Measurements from ENCODE around the gene C19orf33. TPM values are rescaled to one million over a fixed set of nuclear protein-coding genes. Genes with fewer than 3 reads are reported as not detected.

C19orf33 gene
- total and polyA plus RNA-seq, 2 experiments from 2014 or later = 58.9 to 72.2 TPM

DNA sequence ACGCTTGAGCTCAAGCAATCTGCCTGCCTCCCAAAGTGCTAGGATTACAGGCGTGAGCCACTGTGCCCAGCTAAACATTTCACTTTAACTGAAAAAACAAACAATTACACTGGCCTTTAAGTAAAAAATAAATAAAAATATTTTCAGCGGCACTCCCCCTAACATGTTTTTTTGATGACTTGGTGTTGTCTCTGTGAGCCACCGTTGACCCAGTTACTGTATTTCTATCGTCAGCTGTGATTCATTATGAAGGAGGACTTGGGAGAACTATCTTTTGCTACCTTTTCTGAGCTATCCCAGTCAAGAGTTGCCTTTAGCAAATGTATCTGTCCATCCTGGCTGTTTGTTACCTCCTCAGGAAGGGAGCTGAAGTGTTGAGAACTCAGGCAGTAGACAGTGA, 18.5 kb upstream of the C19orf33 start:
- Histone ChIP-seq H3K4me3 (no peak overlapping the region), H3K9me2 (ENCODE audit: insufficient read depth) (no peaks in the 10 kb centered on the region), H4K20me1 (replicated peaks; ENCODE audit: insufficient read depth) (peaks cover 26% of the 10 kb centered on the region; the same call in 1 of the 2 replicates), H3K4me2 (no peak overlapping the region), H3K27ac (ENCODE audit: low read depth) (0 out of 2 replicates have a peak overlapping the region, but pooled peaks have one; percentile 39), H3K4me1 (ENCODE audit: insufficient read depth) (no peaks in the 10 kb centered on the region), H3K27me3 (ENCODE audit: insufficient read depth) (no peaks in the 10 kb centered on the region), H3F3A (replicated peaks; ENCODE audit: low read depth) (peaks cover 24% of the 10 kb centered on the region), H3K79me2 (replicated peaks; ENCODE audit: insufficient read depth) (peaks cover 44% of the 10 kb centered on the region), H3K36me3 (ENCODE audit: insufficient read depth) (peaks cover 17% of the 10 kb centered on the region), H2AFZ (no peak overlapping the region)
- TF ChIP-seq, protein P1, sequence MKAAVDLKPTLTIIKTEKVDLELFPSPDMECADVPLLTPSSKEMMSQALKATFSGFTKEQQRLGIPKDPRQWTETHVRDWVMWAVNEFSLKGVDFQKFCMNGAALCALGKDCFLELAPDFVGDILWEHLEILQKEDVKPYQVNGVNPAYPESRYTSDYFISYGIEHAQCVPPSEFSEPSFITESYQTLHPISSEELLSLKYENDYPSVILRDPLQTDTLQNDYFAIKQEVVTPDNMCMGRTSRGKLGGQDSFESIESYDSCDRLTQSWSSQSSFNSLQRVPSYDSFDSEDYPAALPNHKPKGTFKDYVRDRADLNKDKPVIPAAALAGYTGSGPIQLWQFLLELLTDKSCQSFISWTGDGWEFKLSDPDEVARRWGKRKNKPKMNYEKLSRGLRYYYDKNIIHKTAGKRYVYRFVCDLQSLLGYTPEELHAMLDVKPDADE (IDR thresholded peaks at IDR 0.05) = no peak
- TF ChIP-seq, protein P2, sequence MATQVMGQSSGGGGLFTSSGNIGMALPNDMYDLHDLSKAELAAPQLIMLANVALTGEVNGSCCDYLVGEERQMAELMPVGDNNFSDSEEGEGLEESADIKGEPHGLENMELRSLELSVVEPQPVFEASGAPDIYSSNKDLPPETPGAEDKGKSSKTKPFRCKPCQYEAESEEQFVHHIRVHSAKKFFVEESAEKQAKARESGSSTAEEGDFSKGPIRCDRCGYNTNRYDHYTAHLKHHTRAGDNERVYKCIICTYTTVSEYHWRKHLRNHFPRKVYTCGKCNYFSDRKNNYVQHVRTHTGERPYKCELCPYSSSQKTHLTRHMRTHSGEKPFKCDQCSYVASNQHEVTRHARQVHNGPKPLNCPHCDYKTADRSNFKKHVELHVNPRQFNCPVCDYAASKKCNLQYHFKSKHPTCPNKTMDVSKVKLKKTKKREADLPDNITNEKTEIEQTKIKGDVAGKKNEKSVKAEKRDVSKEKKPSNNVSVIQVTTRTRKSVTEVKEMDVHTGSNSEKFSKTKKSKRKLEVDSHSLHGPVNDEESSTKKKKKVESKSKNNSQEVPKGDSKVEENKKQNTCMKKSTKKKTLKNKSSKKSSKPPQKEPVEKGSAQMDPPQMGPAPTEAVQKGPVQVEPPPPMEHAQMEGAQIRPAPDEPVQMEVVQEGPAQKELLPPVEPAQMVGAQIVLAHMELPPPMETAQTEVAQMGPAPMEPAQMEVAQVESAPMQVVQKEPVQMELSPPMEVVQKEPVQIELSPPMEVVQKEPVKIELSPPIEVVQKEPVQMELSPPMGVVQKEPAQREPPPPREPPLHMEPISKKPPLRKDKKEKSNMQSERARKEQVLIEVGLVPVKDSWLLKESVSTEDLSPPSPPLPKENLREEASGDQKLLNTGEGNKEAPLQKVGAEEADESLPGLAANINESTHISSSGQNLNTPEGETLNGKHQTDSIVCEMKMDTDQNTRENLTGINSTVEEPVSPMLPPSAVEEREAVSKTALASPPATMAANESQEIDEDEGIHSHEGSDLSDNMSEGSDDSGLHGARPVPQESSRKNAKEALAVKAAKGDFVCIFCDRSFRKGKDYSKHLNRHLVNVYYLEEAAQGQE (IDR thresholded peaks at IDR 0.05; ENCODE audit: unreplicated experiment) = no peak
- no peak for TF ChIP-seq ZNF331 (CRISPR knock-in tag; IDR thresholded peaks at IDR 0.05; ENCODE audit: low read depth)
- TF ChIP-seq POLR2AphosphoS5 (IDR thresholded peaks at IDR 0.05; ENCODE audit: low read depth) = no peak
- TF ChIP-seq, protein P3, sequence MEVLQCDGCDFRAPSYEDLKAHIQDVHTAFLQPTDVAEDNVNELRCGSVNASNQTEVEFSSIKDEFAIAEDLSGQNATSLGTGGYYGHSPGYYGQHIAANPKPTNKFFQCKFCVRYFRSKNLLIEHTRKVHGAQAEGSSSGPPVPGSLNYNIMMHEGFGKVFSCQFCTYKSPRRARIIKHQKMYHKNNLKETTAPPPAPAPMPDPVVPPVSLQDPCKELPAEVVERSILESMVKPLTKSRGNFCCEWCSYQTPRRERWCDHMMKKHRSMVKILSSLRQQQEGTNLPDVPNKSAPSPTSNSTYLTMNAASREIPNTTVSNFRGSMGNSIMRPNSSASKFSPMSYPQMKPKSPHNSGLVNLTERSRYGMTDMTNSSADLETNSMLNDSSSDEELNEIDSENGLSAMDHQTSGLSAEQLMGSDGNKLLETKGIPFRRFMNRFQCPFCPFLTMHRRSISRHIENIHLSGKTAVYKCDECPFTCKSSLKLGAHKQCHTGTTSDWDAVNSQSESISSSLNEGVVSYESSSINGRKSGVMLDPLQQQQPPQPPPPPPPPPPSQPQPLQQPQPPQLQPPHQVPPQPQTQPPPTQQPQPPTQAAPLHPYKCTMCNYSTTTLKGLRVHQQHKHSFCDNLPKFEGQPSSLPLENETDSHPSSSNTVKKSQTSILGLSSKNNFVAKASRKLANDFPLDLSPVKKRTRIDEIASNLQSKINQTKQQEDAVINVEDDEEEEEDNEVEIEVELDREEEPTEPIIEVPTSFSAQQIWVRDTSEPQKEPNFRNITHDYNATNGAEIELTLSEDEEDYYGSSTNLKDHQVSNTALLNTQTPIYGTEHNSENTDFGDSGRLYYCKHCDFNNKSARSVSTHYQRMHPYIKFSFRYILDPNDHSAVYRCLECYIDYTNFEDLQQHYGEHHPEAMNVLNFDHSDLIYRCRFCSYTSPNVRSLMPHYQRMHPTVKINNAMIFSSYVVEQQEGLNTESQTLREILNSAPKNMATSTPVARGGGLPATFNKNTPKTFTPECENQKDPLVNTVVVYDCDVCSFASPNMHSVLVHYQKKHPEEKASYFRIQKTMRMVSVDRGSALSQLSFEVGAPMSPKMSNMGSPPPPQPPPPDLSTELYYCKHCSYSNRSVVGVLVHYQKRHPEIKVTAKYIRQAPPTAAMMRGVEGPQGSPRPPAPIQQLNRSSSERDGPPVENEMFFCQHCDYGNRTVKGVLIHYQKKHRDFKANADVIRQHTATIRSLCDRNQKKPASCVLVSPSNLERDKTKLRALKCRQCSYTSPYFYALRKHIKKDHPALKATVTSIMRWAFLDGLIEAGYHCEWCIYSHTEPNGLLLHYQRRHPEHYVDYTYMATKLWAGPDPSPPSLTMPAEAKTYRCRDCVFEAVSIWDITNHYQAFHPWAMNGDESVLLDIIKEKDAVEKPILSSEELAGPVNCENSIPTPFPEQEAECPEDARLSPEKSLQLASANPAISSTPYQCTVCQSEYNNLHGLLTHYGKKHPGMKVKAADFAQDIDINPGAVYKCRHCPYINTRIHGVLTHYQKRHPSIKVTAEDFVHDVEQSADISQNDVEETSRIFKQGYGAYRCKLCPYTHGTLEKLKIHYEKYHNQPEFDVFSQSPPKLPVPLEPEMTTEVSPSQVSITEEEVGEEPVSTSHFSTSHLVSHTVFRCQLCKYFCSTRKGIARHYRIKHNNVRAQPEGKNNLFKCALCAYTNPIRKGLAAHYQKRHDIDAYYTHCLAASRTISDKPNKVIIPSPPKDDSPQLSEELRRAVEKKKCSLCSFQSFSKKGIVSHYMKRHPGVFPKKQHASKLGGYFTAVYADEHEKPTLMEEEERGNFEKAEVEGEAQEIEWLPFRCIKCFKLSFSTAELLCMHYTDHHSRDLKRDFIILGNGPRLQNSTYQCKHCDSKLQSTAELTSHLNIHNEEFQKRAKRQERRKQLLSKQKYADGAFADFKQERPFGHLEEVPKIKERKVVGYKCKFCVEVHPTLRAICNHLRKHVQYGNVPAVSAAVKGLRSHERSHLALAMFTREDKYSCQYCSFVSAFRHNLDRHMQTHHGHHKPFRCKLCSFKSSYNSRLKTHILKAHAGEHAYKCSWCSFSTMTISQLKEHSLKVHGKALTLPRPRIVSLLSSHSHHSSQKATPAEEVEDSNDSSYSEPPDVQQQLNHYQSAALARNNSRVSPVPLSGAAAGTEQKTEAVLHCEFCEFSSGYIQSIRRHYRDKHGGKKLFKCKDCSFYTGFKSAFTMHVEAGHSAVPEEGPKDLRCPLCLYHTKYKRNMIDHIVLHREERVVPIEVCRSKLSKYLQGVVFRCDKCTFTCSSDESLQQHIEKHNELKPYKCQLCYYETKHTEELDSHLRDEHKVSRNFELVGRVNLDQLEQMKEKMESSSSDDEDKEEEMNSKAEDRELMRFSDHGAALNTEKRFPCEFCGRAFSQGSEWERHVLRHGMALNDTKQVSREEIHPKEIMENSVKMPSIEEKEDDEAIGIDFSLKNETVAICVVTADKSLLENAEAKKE (CRISPR knock-in tag; IDR thresholded peaks at IDR 0.05) = no peak
- TF ChIP-seq JUNB (IDR thresholded peaks at IDR 0.05; ENCODE audit: unreplicated experiment) = no peak
- TF ChIP-seq NANOG (IDR thresholded peaks at IDR 0.05; ENCODE audit: borderline replicate concordance) = no peak
- TF ChIP-seq CREB1 (CRISPR knock-in tag; IDR thresholded peaks at IDR 0.05; ENCODE audit: low read depth) = no peak
- no peak for TF ChIP-seq EZH2 (IDR thresholded peaks at IDR 0.05; ENCODE audit: low read depth, unreplicated experiment)
- TF ChIP-seq STAT1 (IDR thresholded peaks at IDR 0.05; ENCODE audit: unreplicated experiment) = no peak
- no peak for TF ChIP-seq ZNF114 (CRISPR knock-in tag; IDR thresholded peaks at IDR 0.05)
- TF ChIP-seq, protein P4, sequence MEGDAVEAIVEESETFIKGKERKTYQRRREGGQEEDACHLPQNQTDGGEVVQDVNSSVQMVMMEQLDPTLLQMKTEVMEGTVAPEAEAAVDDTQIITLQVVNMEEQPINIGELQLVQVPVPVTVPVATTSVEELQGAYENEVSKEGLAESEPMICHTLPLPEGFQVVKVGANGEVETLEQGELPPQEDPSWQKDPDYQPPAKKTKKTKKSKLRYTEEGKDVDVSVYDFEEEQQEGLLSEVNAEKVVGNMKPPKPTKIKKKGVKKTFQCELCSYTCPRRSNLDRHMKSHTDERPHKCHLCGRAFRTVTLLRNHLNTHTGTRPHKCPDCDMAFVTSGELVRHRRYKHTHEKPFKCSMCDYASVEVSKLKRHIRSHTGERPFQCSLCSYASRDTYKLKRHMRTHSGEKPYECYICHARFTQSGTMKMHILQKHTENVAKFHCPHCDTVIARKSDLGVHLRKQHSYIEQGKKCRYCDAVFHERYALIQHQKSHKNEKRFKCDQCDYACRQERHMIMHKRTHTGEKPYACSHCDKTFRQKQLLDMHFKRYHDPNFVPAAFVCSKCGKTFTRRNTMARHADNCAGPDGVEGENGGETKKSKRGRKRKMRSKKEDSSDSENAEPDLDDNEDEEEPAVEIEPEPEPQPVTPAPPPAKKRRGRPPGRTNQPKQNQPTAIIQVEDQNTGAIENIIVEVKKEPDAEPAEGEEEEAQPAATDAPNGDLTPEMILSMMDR (conservative IDR thresholded peaks at IDR 0.05; ENCODE audit: low read depth in 2 of 2) = no peak
- no peak for TF ChIP-seq EZH2phosphoT487 (IDR thresholded peaks at IDR 0.05; ENCODE audit: unreplicated experiment)
- Mint-ChIP-seq H3K4me3 (no peak overlapping the region), H3K27ac (no peak overlapping the region), H3K9me3 (no peaks in the 10 kb centered on the region), H3K36me3 (ENCODE audit: low read depth) (peaks cover 47% of the 10 kb centered on the region), H3K4me1 (no peaks in the 10 kb centered on the region; the same call in 2 of the 3 replicates), H3K27me3 (ENCODE audit: insufficient read depth, low read depth, poor library complexity) (peaks cover 5% of the 10 kb centered on the region)
- ATAC-seq (no peak), DNase-seq (ENCODE audit: low spot score) (no peak)

Measured in GM23338 (cell line).